GM06990 (cell line): Measurements from ENCODE around the gene C1orf21.

Source experiments
- DNase-seq: peaks from one replicate; pipeline ENCODE4 v3.0.0-alpha.2; 2011; ENCODE audit not compliant: insufficient read length; ENCODE audit errors: extremely low read depth
- H3K27me3 ChIP-seq: replicated peaks from 2 replicates; pipeline ENCODE4 v1.6.0; 2011; ENCODE audit warnings: low read length; ENCODE audit not compliant: control insufficient read depth, insufficient read depth
- H3K36me3 ChIP-seq: 2 replicates; pipeline ENCODE4 v1.5.1; 2011; ENCODE audit warnings: low read length; ENCODE audit not compliant: control insufficient read depth, insufficient read depth
- H3K4me3 ChIP-seq: replicated peaks from 2 replicates; pipeline ENCODE4 v1.5.1; 2011; ENCODE audit warnings: low read depth, mild to moderate bottlenecking, control low read depth, low read length
- CTCF ChIP-seq: IDR thresholded peaks from 2 replicates; pipeline ENCODE4 v1.5.1; 2011; ENCODE audit warnings: low read length, control low read depth, mild to moderate bottlenecking, inconsistent platforms; ENCODE audit not compliant: insufficient read depth, poor library complexity, severe bottlenecking

The C1orf21 gene

GRCh38 chr1:184533049-184533448, 146.2 kb downstream of the C1orf21 start:
- no peak for TF ChIP-seq CTCF
- Histone ChIP-seq H3K27me3 (no peaks in the 10 kb centered on the region), H3K4me3 (no peak overlapping the region), H3K36me3 (no peaks in the 10 kb centered on the region)
- DNase-seq, result peak; percentile 18

GRCh38 chr1:184533915-184534314, 147.1 kb downstream of the C1orf21 start:
- Histone ChIP-seq H3K4me3 (no peak overlapping the region), H3K27me3 (no peaks in the 10 kb centered on the region), H3K36me3 (no peaks in the 10 kb centered on the region)
- TF ChIP-seq CTCF, result no peak
- DNase-seq, result no peak

- Histone ChIP-seq H3K36me3 (no peaks in the 10 kb centered on the region), H3K27me3 (no peaks in the 10 kb centered on the region), H3K4me3 (no peak overlapping the region)
- no peak for DNase-seq
- TF ChIP-seq CTCF, result no peak
These were observed 147.9 kb downstream of the C1orf21 start for GRCh38 chr1:184534690-184535089.

GRCh38 chr1:184535191-184535970, 148.6 kb downstream of the C1orf21 start:
- Histone ChIP-seq H3K27me3 (no peaks in the 10 kb centered on the region), H3K36me3 (no peaks in the 10 kb centered on the region), H3K4me3 (no peak overlapping the region)
- DNase-seq, result no peak
- no peak for TF ChIP-seq CTCF

GRCh38 chr1:184536246-184536985, 149.6 kb downstream of the C1orf21 start:
- Histone ChIP-seq H3K36me3 (no peaks in the 10 kb centered on the region), H3K4me3 (no peak overlapping the region), H3K27me3 (no peaks in the 10 kb centered on the region)
- no peak for DNase-seq
- no peak for TF ChIP-seq CTCF
